ENCODE data around the gene ETNK2.

GRCh38 chr1:204085876-204086275, 66.0 kb downstream of the ETNK2 start:
- TF ChIP-seq POLR2A (IDR thresholded peaks at IDR 0.05; ENCODE audit: low read depth) (no peak), CTCF (IDR thresholded peaks at IDR 0.05) (no peak)
